Stimulated activated CD4-positive, alpha-beta T cell treated with anti-CD3 and anti-CD28 coated beads, Interleukin-15, amount 100 ng/mL, for 24 hours (primary cell): ENCODE results near the gene TMEFF2.
"Not testable (repeated sequence)": the region's sequence is repeated elsewhere in the genome, so short reads cannot be mapped to it uniquely, and the experiment has no call there.

Experiments used
- DNase-seq: peaks from one replicate; pipeline ENCODE4 v3.0.0-alpha.2; 2020

Gene TMEFF2

GRCh38 chr2:191927319-191927867 is 267.3 kb downstream of the TMEFF2 start:
- no peak for DNase-seq

- no peak for DNase-seq
Measured at GRCh38 chr2:191926671-191927070, 268.1 kb downstream of the TMEFF2 start.

GRCh38 chr2:191923652-191923997 is 271.1 kb downstream of the TMEFF2 start:
- DNase-seq = no peak

- no peak for DNase-seq
Measured at GRCh38 chr2:191922736-191923651, 271.7 kb downstream of the TMEFF2 start.

GRCh38 chr2:191921650-191922049 is 273.1 kb downstream of the TMEFF2 start:
- not testable (repeated sequence) for DNase-seq

- no peak for DNase-seq
Measured at GRCh38 chr2:191920502-191920901, 274.2 kb downstream of the TMEFF2 start.

GRCh38 chr2:191917967-191918651 is 276.6 kb downstream of the TMEFF2 start:
- no peak for DNase-seq

GRCh38 chr2:191917430-191917881 is 277.3 kb downstream of the TMEFF2 start:
- no peak for DNase-seq

GRCh38 chr2:191916826-191917225 is 277.9 kb downstream of the TMEFF2 start:
- DNase-seq = no peak

- DNase-seq = no peak
Measured at GRCh38 chr2:191915750-191916149, 279.0 kb downstream of the TMEFF2 start.

- no peak for DNase-seq
Measured at GRCh38 chr2:191913796-191914195, 280.9 kb downstream of the TMEFF2 start.

- no peak for DNase-seq
Measured at GRCh38 chr2:191912764-191913163, 282.0 kb downstream of the TMEFF2 start.

GRCh38 chr2:191910518-191910917 is 284.2 kb downstream of the TMEFF2 start:
- DNase-seq = no peak

GRCh38 chr2:191908874-191909273 is 285.9 kb downstream of the TMEFF2 start:
- no peak for DNase-seq

GRCh38 chr2:191907545-191907944 is 287.2 kb downstream of the TMEFF2 start:
- DNase-seq = no peak

GRCh38 chr2:191907091-191907490 is 287.6 kb downstream of the TMEFF2 start:
- DNase-seq = no peak

GRCh38 chr2:191905336-191905735 is 289.4 kb downstream of the TMEFF2 start:
- no peak for DNase-seq

- no peak for DNase-seq
Measured at GRCh38 chr2:191901031-191901430, 293.7 kb downstream of the TMEFF2 start.

GRCh38 chr2:191899410-191899809 is 295.3 kb downstream of the TMEFF2 start:
- DNase-seq = no peak
